LNCAP (cell line): Measurements from ENCODE around the gene WNT3.

Experiments
- CTCF ChIP-seq: fragments of 450-650 bp; IDR thresholded peaks from 2 replicates; pipeline ENCODE4 v1.5.1; 2017; ENCODE audit warnings: mild to moderate bottlenecking

The WNT3 gene

GRCh38 chr17:46727572-46728348 lies 90.7 kb downstream of the WNT3 start:
- no peak for TF ChIP-seq CTCF

GRCh38 chr17:46726206-46726605 lies 92.3 kb downstream of the WNT3 start:
- TF ChIP-seq CTCF: no peak

GRCh38 chr17:46722662-46723285 lies 95.7 kb downstream of the WNT3 start:
- no peak for TF ChIP-seq CTCF

- TF ChIP-seq CTCF: no peak
These were observed 98.1 kb downstream of the WNT3 start for GRCh38 chr17:46720408-46720807.

- TF ChIP-seq CTCF: no peak
These were observed 98.6 kb downstream of the WNT3 start for GRCh38 chr17:46719891-46720290.

- TF ChIP-seq CTCF: no peak
These were observed 100.5 kb downstream of the WNT3 start for GRCh38 chr17:46717999-46718398.
